ENCODE results near the gene DYNLT5. TPM values are rescaled to one million over a fixed set of nuclear protein-coding genes. Genes with fewer than 3 reads are reported as not detected.
A peak's percentile ranks its signal among the peaks of the same experiment; 100 is the strongest.

Gene DYNLT5
- polyA plus RNA-seq, 1 donor (not counting 4 experiments of a cell fraction or from before 2014, with no cell fraction given): not detected

DNA sequence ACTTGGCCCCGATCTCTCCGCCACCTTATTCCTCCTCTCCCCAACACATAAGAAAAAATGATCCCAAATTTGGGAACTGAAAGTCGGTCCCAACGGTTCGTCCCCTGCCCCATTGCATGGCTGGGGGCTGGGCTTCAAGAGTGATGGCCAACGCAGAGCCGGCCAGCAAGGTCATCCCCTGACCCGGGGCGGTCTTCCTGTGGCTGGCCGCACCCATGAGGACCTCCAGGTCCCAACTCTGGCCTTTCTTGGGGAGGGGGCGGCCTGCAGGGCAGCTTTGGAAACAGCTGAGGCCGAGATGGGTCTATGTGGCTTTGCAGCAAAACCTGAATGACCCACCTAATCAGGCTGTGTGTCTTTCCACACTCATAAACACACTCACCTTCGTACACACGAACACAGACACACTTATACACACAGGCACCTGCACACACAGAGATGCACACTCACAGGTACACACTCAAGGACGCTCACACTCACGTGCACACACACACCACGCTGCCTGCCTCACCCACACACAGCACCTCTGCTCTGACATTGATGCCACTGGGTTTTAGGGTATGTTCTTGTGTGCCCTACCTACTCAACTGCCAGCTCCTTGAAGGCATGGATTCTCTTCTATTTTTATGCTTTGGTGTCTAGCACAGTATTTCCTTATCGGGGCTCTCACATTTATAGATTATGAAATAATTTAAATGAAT is 562 bp downstream of the DYNLT5 start:
- H4K20me1 ChIP-seq (ENCODE audit: control insufficient read depth, extremely low read depth, insufficient read depth, low read length): no peaks in the 10 kb centered on the region
- H3K9me1 ChIP-seq (ENCODE audit: control insufficient read depth, extremely low read depth, insufficient read depth, low read length): no peaks in the 10 kb centered on the region
- no peaks in the 10 kb centered on the region for H3K36me3 ChIP-seq (ENCODE audit: control insufficient read depth in 2 of 2, extremely low read depth in 1 of 2, insufficient read depth in 2 of 2, low read length in 2 of 2)
- H3K9ac ChIP-seq (ENCODE audit: control insufficient read depth, extremely low read depth, insufficient read depth, low read length): no peak overlapping the region
- DNase-seq (ENCODE audit: low read depth, low spot score) (no peak), FAIRE-seq (no peak)
- H3K4me3 ChIP-seq (ENCODE audit: control insufficient read depth in 2 of 3, extremely low read depth in 1 of 3, insufficient read depth in 2 of 3, low read depth in 1 of 3, low read length in 3 of 3): peak overlapping the region in 2 of 3 experiments; percentile 49 to 57
- H2AFZ ChIP-seq (ENCODE audit: control insufficient read depth, low read length): peak overlapping the region; percentile 66
- TF ChIP-seq, protein P1, sequence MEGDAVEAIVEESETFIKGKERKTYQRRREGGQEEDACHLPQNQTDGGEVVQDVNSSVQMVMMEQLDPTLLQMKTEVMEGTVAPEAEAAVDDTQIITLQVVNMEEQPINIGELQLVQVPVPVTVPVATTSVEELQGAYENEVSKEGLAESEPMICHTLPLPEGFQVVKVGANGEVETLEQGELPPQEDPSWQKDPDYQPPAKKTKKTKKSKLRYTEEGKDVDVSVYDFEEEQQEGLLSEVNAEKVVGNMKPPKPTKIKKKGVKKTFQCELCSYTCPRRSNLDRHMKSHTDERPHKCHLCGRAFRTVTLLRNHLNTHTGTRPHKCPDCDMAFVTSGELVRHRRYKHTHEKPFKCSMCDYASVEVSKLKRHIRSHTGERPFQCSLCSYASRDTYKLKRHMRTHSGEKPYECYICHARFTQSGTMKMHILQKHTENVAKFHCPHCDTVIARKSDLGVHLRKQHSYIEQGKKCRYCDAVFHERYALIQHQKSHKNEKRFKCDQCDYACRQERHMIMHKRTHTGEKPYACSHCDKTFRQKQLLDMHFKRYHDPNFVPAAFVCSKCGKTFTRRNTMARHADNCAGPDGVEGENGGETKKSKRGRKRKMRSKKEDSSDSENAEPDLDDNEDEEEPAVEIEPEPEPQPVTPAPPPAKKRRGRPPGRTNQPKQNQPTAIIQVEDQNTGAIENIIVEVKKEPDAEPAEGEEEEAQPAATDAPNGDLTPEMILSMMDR (optimal IDR thresholded peaks at IDR 0.05 in 1 of 3, IDR thresholded peaks at IDR 0.05 in 1 of 3, conservative IDR thresholded peaks at IDR 0.05 in 1 of 3; ENCODE audit: extremely low read depth in 1 of 3, insufficient read depth in 2 of 3, low read length in 3 of 3): no peak
- TF ChIP-seq EZH2 (IDR thresholded peaks at IDR 0.05; ENCODE audit: low read length): no peak
- no peak overlapping the region for H3K27ac ChIP-seq (ENCODE audit: control insufficient read depth, insufficient read depth, low read length)
- H3K9me3 ChIP-seq (ENCODE audit: control insufficient read depth, low read depth, low read length): no peaks in the 10 kb centered on the region
- peaks cover 17% of the 10 kb centered on the region for H3K27me3 ChIP-seq (ENCODE audit: control insufficient read depth, extremely low read depth, insufficient read depth, low read length)
- peak overlapping the region; percentile 83 for H3K4me2 ChIP-seq (ENCODE audit: control insufficient read depth, extremely low read depth, insufficient read depth, low read depth, low read length)
- no peaks in the 10 kb centered on the region for H3K79me2 ChIP-seq (ENCODE audit: control insufficient read depth, insufficient read depth, low read length)
- H3K4me1 ChIP-seq (ENCODE audit: control insufficient read depth, extremely low read depth, insufficient read depth, low read length): peaks cover 5% of the 10 kb centered on the region
- dilution Hi-C loops (cut with MboI; ENCODE audit: extremely low pct_ligation_motif_present, low sequenced_read_pairs): no loop called here

DNA sequence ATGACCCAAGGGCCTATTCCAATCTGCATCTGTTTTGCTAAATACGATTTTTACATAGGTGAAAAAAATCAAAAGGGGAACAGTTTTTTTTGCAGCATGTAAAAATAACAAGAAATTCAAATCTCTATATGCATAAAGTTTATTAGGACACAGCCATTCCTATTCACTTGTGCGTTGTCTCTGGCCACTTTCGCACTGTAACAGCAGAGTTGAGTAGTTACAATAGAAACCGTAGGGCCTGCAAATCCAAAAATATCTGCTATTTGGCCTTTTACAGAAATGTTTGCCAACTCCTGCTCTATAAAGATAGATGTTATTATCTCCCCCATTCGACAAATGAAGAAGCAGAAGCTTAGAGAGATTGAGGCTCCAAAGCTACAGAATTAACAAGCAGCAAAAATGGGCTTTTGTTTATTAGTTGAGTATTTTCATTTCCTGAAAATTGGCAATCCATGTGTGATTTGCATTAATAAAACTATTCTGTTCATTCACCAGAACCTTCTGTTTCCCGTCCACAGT is 5.5 kb downstream of the DYNLT5 start:
- no peak for DNase-seq (ENCODE audit: low read depth, low spot score)
- TF ChIP-seq, protein P1 (optimal IDR thresholded peaks at IDR 0.05 in 1 of 3, IDR thresholded peaks at IDR 0.05 in 1 of 3, conservative IDR thresholded peaks at IDR 0.05 in 1 of 3; ENCODE audit: extremely low read depth in 1 of 3, insufficient read depth in 2 of 3, low read length in 3 of 3): no peak
- no peak for TF ChIP-seq EZH2 (IDR thresholded peaks at IDR 0.05; ENCODE audit: low read length)
- Histone ChIP-seq H3K9me1 (ENCODE audit: control insufficient read depth, extremely low read depth, insufficient read depth, low read length) (no peaks in the 10 kb centered on the region), H3K9ac (ENCODE audit: control insufficient read depth, extremely low read depth, insufficient read depth, low read length) (no peak overlapping the region), H3K4me2 (ENCODE audit: control insufficient read depth, extremely low read depth, insufficient read depth, low read depth, low read length) (no peak overlapping the region), H3K9me3 (ENCODE audit: control insufficient read depth, low read depth, low read length) (no peaks in the 10 kb centered on the region), H3K4me1 (ENCODE audit: control insufficient read depth, extremely low read depth, insufficient read depth, low read length) (no peaks in the 10 kb centered on the region), H3K27ac (ENCODE audit: control insufficient read depth, insufficient read depth, low read length) (no peak overlapping the region), H3K79me2 (ENCODE audit: control insufficient read depth, insufficient read depth, low read length) (no peaks in the 10 kb centered on the region), H3K4me3 (ENCODE audit: control insufficient read depth in 2 of 3, extremely low read depth in 1 of 3, insufficient read depth in 2 of 3, low read depth in 1 of 3, low read length in 3 of 3) (no peak overlapping the region), H4K20me1 (ENCODE audit: control insufficient read depth, extremely low read depth, insufficient read depth, low read length) (no peaks in the 10 kb centered on the region), H3K36me3 (ENCODE audit: control insufficient read depth in 2 of 2, extremely low read depth in 1 of 2, insufficient read depth in 2 of 2, low read length in 2 of 2) (no peaks in the 10 kb centered on the region), H2AFZ (ENCODE audit: control insufficient read depth, low read length) (no peak overlapping the region), H3K27me3 (ENCODE audit: control insufficient read depth, extremely low read depth, insufficient read depth, low read length) (peaks cover 4% of the 10 kb centered on the region)
- no peak for FAIRE-seq
- dilution Hi-C loops (cut with MboI; ENCODE audit: extremely low pct_ligation_motif_present, low sequenced_read_pairs): no loop called here

Measured in keratinocyte (primary cell).